Esophagus squamous epithelium (tissue), 5 donors: Measurements from ENCODE around the gene CIAO3. TPM values are rescaled to one million over a fixed set of nuclear protein-coding genes. Genes with fewer than 3 reads are reported as not detected.
"Not testable (repeated sequence)": the region's sequence is repeated elsewhere in the genome, so short reads cannot be mapped to it uniquely, and the experiment has no call there.

Experiments
- DNase-seq: peaks from one replicate; lab custom pipeline; 2025; lab: John Stamatoyannopoulos, UW
- H3K27ac ChIP-seq, 4 donors: fragments of 200-600 bp; sonication (generic); one replicate each; pipeline ENCODE4 v1.5.1; 2016 to 2019; ENCODE audit warnings: mild to moderate bottlenecking in 1 of 4
- H3K27me3 ChIP-seq, 4 donors: fragments of 200-600 bp; sonication (generic); 1 replicate in 3 of 4; 2 replicates in 1 of 4; pipeline versions ENCODE4 v1.5.1 to v1.6.0; 2017 to 2021; ENCODE audit warnings: antibody characterized with exemption in 1 of 4
- H3K36me3 ChIP-seq, 3 donors: fragments of 200-600 bp; sonication (generic); one replicate each; pipeline ENCODE4 v1.5.1; 2016 to 2019
- H3K4me1 ChIP-seq, 3 donors: fragments of 200-600 bp; sonication (generic); one replicate each; pipeline ENCODE4 v1.5.1; 2017 to 2019
- H3K4me3 ChIP-seq, 4 donors: fragments of 200-600 bp; sonication (generic); 1 replicate in 3 of 4; 2 replicates in 1 of 4; pipeline ENCODE4 v1.5.1; 2016 to 2019; ENCODE audit warnings: mild to moderate bottlenecking in 2 of 4, moderate library complexity in 1 of 4
- H3K9me3 ChIP-seq, 3 donors: fragments of 200-600 bp; sonication (generic); one replicate each; pipeline ENCODE4 v1.5.1; 2016 to 2019
- CTCF ChIP-seq, 6 experiments: fragments of 450-650 bp in 4 of 6; fragments of 200-600 bp in 2 of 6; sonication (generic) in 2 of 6; IDR thresholded peaks; one replicate each; pipeline ENCODE4 v1.5.1; 2016 to 2019; ENCODE audit warnings: antibody characterized with exemption in 6 of 6, mild to moderate bottlenecking in 4 of 6, moderate library complexity in 4 of 6
- POLR2A ChIP-seq, 4 donors: fragments of 450-650 bp; IDR thresholded peaks; one replicate each; pipeline ENCODE4 v1.6.1; 2017; ENCODE audit warnings: antibody characterized with exemption in 4 of 4, mild to moderate bottlenecking in 4 of 4, moderate library complexity in 3 of 4
- WGBS, 2 donors: methylation state at CpG; one replicate each; pipeline ENCODE4 v1.1.5; 2018; 5-methylcytosine and 5-hydroxymethylcytosine counted together
- intact Hi-C: fragments of 100-400 bp; cut with DNase I; formaldehyde crosslinking; loops from one replicate; pipeline ENCODE4 v1.15.0; 2022
- total RNA-seq, 4 donors: library from RNA; depleted of rRNA; stranded (reverse); fragments of >200 nt; gene quantifications; one replicate each; pipeline ENCODE4 v1.1.0, GENCODE V29; 2016
- donor health status: DM: yes; HTN: yes; CAD: no.

Gene CIAO3
- total RNA-seq, 4 donors from 2014 or later, result 29.7 to 34.5 (median 33.2) TPM

- 80 to 89% methylated on average over 8 to 9 of the region's 9 CpGs for WGBS, 2 donors
- intact Hi-C loops, result no loop called here
- no peak overlapping the region for H3K27ac ChIP-seq
- peaks cover 0 to 82% (median 2%) of the 10 kb centered on the region in 4 donors for H3K27me3 ChIP-seq
- H3K9me3 ChIP-seq, result no peaks in the 10 kb centered on the region
- no peaks in the 10 kb centered on the region for H3K4me1 ChIP-seq
- DNase-seq, result no peak
- TF ChIP-seq POLR2A (IDR thresholded peaks at IDR 0.05) (no peak), CTCF (IDR thresholded peaks at IDR 0.05) (no peak)
- H3K36me3 ChIP-seq, result no peaks in the 10 kb centered on the region
- H3K4me3 ChIP-seq, result no peak overlapping the region
Observed at GRCh38 chr16:776824-777223, 36.0 kb upstream of the CIAO3 start.

GRCh38 chr16:776298-776697 lies 35.5 kb upstream of the CIAO3 start:
- H3K27ac ChIP-seq, intact Hi-C loops, H3K4me3 ChIP-seq, DNase-seq, H3K36me3 ChIP-seq, H3K4me1 ChIP-seq, H3K9me3 ChIP-seq: not testable (repeated sequence)
- WGBS, 2 donors, result 89 to 90% methylated on average over 8 to 9 of the region's 10 CpGs
- peaks cover 0 to 76% (median 2%) of the 10 kb centered on the region in 4 donors for H3K27me3 ChIP-seq

- intact Hi-C loops, result no loop called here
- H3K36me3 ChIP-seq, result no peaks in the 10 kb centered on the region
- H3K27me3 ChIP-seq, result peaks cover 0 to 70% (median 1%) of the 10 kb centered on the region in 4 donors
Observed at GRCh38 chr16:775236-775796, 34.5 kb upstream of the CIAO3 start.

GRCh38 chr16:774086-775001 lies 33.5 kb upstream of the CIAO3 start:
- H3K4me3 ChIP-seq, result no peak overlapping the region
- no peak for DNase-seq
- no peaks in the 10 kb centered on the region for H3K36me3 ChIP-seq
- TF ChIP-seq CTCF (IDR thresholded peaks at IDR 0.05) (no peak), POLR2A (IDR thresholded peaks at IDR 0.05) (no peak)
- no peak overlapping the region for H3K27ac ChIP-seq
- WGBS, 2 donors, result 47 to 70% methylated on average over 3 to 4 of the region's 46 CpGs
- peaks cover 0 to 70% (median 0%) of the 10 kb centered on the region in 4 donors for H3K27me3 ChIP-seq
- H3K4me1 ChIP-seq, result no peaks in the 10 kb centered on the region
- H3K9me3 ChIP-seq, result no peaks in the 10 kb centered on the region
- intact Hi-C loops, result no loop called here

More at GRCh38 chr16:775236-775796, 34.5 kb upstream of the CIAO3 start:
- TF ChIP-seq CTCF (IDR thresholded peaks at IDR 0.05) (no peak), POLR2A (IDR thresholded peaks at IDR 0.05) (no peak)
- H3K9me3 ChIP-seq, result no peaks in the 10 kb centered on the region
- no peak for DNase-seq
- H3K4me3 ChIP-seq, result no peak overlapping the region
- no peak overlapping the region for H3K27ac ChIP-seq
- no peaks in the 10 kb centered on the region for H3K4me1 ChIP-seq
- WGBS, 2 donors, result 57% methylated on average over 6 of the region's 36 CpGs; no CpG with 5 or more reads in 1 of the 2 donors

- no peak overlapping the region for H3K4me3 ChIP-seq
- TF ChIP-seq POLR2A (IDR thresholded peaks at IDR 0.05) (no peak), CTCF (IDR thresholded peaks at IDR 0.05) (no peak)
- peaks cover 0 to 8% (median 0%) of the 10 kb centered on the region in 3 donors for H3K4me1 ChIP-seq
- WGBS, 2 donors, result 60 to 87% methylated on average over 5 to 6 of the region's 18 CpGs
- H3K9me3 ChIP-seq, result no peaks in the 10 kb centered on the region
- H3K27me3 ChIP-seq, result peaks cover 0 to 68% (median 0%) of the 10 kb centered on the region in 4 donors
- no peak overlapping the region for H3K27ac ChIP-seq
- no peaks in the 10 kb centered on the region for H3K36me3 ChIP-seq
- intact Hi-C loops, result no loop called here
- no peak for DNase-seq
Observed at GRCh38 chr16:772959-773358, 32.2 kb upstream of the CIAO3 start.
